ENCODE measurements around the gene AP2A1. TPM values are rescaled to one million over a fixed set of nuclear protein-coding genes. Genes with fewer than 3 reads are reported as not detected.
"Not testable (repeated sequence)": the region's sequence is repeated elsewhere in the genome, so short reads cannot be mapped to it uniquely, and the experiment has no call there.

AP2A1 gene
- total RNA-seq, 1 experiment from 2014 or later, result 72.1 TPM

DNA sequence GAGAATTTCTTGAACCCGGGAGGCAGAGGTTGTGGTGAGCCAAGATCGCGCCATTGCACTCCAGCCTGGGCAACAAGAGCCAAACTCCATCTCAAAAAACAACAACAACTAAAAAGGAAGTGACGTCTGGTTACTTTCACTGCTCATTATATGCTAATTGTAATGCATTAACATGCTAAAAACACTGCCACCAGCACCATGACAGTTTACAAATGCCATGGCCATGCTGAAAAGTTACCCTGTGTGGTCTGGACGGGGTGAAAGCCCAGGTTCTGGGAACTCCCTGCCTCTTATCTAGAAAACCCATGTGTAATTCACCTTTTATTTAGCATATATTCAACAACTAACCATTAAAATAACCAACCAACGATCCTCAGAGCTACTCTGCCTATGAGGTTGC is 47.8 kb upstream of the AP2A1 start:
- Histone ChIP-seq H3K27me3 (ENCODE audit: control insufficient read depth, insufficient read depth, low read length) (no peaks in the 10 kb centered on the region), H3K27ac (ENCODE audit: low read length) (no peak overlapping the region), H3K9me3 (ENCODE audit: control insufficient read depth, insufficient read depth, low read depth, low read length) (no peaks in the 10 kb centered on the region), H3K4me1 (ENCODE audit: control insufficient read depth, insufficient read depth, low read length) (no peaks in the 10 kb centered on the region; the same call in 1 of the 2 replicates), H3K36me3 (ENCODE audit: control insufficient read depth, insufficient read depth, low read length) (peaks cover 3% of the 10 kb centered on the region; the same call in 1 of the 2 replicates), H3K4me3 (ENCODE audit: low read depth in 2 of 2, low read length in 2 of 2) (no peak overlapping the region)
- BruUV-seq (replicated peaks), result no TSS peak
- in situ Hi-C loops (cut with HindIII; ENCODE audit: low pct_unique_long_range_greater_than_20kb, low sequenced_read_pairs) (no loop called here), intact Hi-C loops (cut with micrococcal nuclease; ENCODE audit: unreplicated experiment) (no loop called here)
- ATAC-seq (no peak), DNase-seq (ENCODE audit: low read depth, low spot score) (no peak)
- POLR2A ChIA-PET, result no interaction called here
- CTCF ChIA-PET, result no interaction called here
- TF ChIP-seq TCF7L2 (IDR thresholded peaks at IDR 0.05; ENCODE audit: low read depth, low read length) (no peak), SIN3A (IDR thresholded peaks at IDR 0.05; ENCODE audit: borderline replicate concordance, insufficient read depth, low read depth, low read length) (no peak), POLR2AphosphoS5 (IDR thresholded peaks at IDR 0.05; ENCODE audit: low read depth, low read length) (no peak)
- TF ChIP-seq, protein P1, sequence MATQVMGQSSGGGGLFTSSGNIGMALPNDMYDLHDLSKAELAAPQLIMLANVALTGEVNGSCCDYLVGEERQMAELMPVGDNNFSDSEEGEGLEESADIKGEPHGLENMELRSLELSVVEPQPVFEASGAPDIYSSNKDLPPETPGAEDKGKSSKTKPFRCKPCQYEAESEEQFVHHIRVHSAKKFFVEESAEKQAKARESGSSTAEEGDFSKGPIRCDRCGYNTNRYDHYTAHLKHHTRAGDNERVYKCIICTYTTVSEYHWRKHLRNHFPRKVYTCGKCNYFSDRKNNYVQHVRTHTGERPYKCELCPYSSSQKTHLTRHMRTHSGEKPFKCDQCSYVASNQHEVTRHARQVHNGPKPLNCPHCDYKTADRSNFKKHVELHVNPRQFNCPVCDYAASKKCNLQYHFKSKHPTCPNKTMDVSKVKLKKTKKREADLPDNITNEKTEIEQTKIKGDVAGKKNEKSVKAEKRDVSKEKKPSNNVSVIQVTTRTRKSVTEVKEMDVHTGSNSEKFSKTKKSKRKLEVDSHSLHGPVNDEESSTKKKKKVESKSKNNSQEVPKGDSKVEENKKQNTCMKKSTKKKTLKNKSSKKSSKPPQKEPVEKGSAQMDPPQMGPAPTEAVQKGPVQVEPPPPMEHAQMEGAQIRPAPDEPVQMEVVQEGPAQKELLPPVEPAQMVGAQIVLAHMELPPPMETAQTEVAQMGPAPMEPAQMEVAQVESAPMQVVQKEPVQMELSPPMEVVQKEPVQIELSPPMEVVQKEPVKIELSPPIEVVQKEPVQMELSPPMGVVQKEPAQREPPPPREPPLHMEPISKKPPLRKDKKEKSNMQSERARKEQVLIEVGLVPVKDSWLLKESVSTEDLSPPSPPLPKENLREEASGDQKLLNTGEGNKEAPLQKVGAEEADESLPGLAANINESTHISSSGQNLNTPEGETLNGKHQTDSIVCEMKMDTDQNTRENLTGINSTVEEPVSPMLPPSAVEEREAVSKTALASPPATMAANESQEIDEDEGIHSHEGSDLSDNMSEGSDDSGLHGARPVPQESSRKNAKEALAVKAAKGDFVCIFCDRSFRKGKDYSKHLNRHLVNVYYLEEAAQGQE (IDR thresholded peaks at IDR 0.05; ENCODE audit: insufficient read depth in 1 of 2, low read depth in 2 of 2, low read length in 1 of 2), result no peak
- TF ChIP-seq, protein P2, sequence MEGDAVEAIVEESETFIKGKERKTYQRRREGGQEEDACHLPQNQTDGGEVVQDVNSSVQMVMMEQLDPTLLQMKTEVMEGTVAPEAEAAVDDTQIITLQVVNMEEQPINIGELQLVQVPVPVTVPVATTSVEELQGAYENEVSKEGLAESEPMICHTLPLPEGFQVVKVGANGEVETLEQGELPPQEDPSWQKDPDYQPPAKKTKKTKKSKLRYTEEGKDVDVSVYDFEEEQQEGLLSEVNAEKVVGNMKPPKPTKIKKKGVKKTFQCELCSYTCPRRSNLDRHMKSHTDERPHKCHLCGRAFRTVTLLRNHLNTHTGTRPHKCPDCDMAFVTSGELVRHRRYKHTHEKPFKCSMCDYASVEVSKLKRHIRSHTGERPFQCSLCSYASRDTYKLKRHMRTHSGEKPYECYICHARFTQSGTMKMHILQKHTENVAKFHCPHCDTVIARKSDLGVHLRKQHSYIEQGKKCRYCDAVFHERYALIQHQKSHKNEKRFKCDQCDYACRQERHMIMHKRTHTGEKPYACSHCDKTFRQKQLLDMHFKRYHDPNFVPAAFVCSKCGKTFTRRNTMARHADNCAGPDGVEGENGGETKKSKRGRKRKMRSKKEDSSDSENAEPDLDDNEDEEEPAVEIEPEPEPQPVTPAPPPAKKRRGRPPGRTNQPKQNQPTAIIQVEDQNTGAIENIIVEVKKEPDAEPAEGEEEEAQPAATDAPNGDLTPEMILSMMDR (IDR thresholded peaks at IDR 0.05), result no peak

DNA sequence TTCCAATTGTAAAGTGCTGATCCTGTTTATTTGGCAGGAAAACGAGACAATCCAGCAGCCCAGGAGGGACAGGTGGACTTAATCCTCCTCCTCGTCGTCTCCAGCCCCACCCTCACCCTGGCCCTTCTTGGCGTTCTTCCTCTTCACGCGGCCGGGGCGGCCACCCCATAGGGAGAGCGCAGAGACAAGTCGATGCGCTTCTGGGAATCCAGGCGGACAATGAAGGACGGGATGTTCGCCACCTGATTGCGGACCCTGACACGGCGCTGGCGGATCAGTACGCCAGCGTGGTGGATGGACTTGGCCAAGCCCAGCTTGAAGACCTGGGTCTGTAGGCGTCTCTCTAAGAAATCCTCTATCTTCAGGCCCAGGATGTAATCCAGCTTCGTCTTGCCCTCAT is 47.4 kb upstream of the AP2A1 start:
- BruUV-seq (replicated peaks); H3K27ac ChIP-seq (ENCODE audit: low read length); H3K27me3 ChIP-seq (ENCODE audit: control insufficient read depth, insufficient read depth, low read length); H3K4me1 ChIP-seq (ENCODE audit: control insufficient read depth, insufficient read depth, low read length); H3K9me3 ChIP-seq (ENCODE audit: control insufficient read depth, insufficient read depth, low read depth, low read length); POLR2A ChIA-PET; in situ Hi-C loops (cut with HindIII; ENCODE audit: low pct_unique_long_range_greater_than_20kb, low sequenced_read_pairs); DNase-seq (ENCODE audit: low read depth, low spot score); intact Hi-C loops (cut with micrococcal nuclease; ENCODE audit: unreplicated experiment); H3K36me3 ChIP-seq (ENCODE audit: control insufficient read depth, insufficient read depth, low read length); H3K4me3 ChIP-seq (ENCODE audit: low read depth in 2 of 2, low read length in 2 of 2); ATAC-seq: not testable (repeated sequence)
- CTCF ChIA-PET, result interaction anchor here (0.6 kb wide), 2 partner anchors 22 to 23 kb away, joined by 6 to 7 read pairs; no protein-coding TSS in a partner anchor

DNA sequence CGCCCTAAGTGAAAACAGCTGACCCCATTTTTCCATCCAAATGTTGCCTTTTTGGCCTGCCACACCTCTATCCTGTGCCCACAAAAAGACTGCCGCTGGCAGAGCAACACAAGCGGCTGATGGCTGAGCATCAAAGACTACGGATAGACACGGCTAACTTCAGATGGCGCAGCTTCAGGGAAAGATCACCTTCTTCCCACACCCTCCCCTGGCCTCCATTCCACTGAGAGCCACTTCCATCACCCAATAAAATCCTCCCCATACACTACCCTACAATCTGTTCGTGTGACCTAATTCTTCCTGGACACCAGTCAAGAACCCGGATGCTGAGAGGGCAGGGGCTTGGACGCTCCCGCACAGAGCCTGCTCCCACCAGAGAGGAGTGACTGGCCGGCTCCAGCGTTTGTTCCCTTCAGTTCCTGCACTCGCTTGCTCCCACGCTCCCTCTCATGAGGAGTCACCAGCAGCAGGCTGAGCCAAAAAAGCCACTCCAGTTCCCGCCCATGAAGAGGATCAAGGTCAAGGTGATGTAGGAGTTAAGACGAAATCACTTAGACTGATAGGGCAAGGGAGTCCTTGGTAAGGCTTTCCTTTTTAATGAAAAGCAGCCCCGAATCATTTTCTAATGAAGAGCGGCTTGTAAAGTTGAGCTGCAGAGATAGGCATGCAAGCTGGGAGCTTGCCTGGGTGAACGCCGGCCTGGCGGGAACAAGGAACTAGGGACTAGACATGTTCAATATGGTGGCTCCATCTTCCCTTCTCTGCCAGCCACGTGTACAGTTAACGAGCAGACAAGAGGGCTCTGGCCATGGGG is 39.4 kb upstream of the AP2A1 start:
- ATAC-seq, result no peak
- no TSS peak for BruUV-seq (replicated peaks)
- intact Hi-C loops (cut with micrococcal nuclease; ENCODE audit: unreplicated experiment), result no loop called here
- Histone ChIP-seq H3K4me1 (ENCODE audit: control insufficient read depth, insufficient read depth, low read length) (no peaks in the 10 kb centered on the region), H3K36me3 (ENCODE audit: control insufficient read depth, insufficient read depth, low read length) (no peaks in the 10 kb centered on the region), H3K4me3 (ENCODE audit: low read depth in 2 of 2, low read length in 2 of 2) (no peak overlapping the region), H3K27ac (ENCODE audit: low read length) (no peak overlapping the region), H3K9me3 (ENCODE audit: control insufficient read depth, insufficient read depth, low read depth, low read length) (no peaks in the 10 kb centered on the region), H3K27me3 (ENCODE audit: control insufficient read depth, insufficient read depth, low read length) (no peaks in the 10 kb centered on the region)
- ChIA-PET POLR2A (no interaction called here), CTCF (no interaction called here)
- in situ Hi-C loops (cut with HindIII; ENCODE audit: low pct_unique_long_range_greater_than_20kb, low sequenced_read_pairs), result no loop called here
- no peak for DNase-seq (ENCODE audit: low read depth, low spot score)
- TF ChIP-seq, protein P2 (IDR thresholded peaks at IDR 0.05), result no peak
- TF ChIP-seq, protein P1 (IDR thresholded peaks at IDR 0.05; ENCODE audit: insufficient read depth in 1 of 2, low read depth in 2 of 2, low read length in 1 of 2), result no peak
- no peak for TF ChIP-seq SIN3A (IDR thresholded peaks at IDR 0.05; ENCODE audit: borderline replicate concordance, insufficient read depth, low read depth, low read length)

All from Panc1 (cell line).